CD4-positive, alpha-beta T cell treated with Interleukin-6 at 100 ng/mL for 8 hours (primary cell): ENCODE results near the gene TPD52L1.

ENCODE experiments used
- DNase-seq: peaks from one replicate; pipeline ENCODE4 v3.0.0-alpha.2; 2020; ENCODE audit warnings: mixed read lengths, low spot score

The TPD52L1 gene

GRCh38 chr6:125307964-125308615 is 154.5 kb downstream of the TPD52L1 start:
- no peak for DNase-seq

GRCh38 chr6:125310994-125311649 is 157.5 kb downstream of the TPD52L1 start:
- DNase-seq, result peak; percentile 45

GRCh38 chr6:125312478-125312877 is 158.9 kb downstream of the TPD52L1 start:
- no peak for DNase-seq

GRCh38 chr6:125312950-125313349 is 159.4 kb downstream of the TPD52L1 start:
- DNase-seq, result no peak
